ENCODE data around the gene ADA.
"Not testable (repeated sequence)": the region's sequence is repeated elsewhere in the genome, so short reads cannot be mapped to it uniquely, and the experiment has no call there.

ADA gene

DNA sequence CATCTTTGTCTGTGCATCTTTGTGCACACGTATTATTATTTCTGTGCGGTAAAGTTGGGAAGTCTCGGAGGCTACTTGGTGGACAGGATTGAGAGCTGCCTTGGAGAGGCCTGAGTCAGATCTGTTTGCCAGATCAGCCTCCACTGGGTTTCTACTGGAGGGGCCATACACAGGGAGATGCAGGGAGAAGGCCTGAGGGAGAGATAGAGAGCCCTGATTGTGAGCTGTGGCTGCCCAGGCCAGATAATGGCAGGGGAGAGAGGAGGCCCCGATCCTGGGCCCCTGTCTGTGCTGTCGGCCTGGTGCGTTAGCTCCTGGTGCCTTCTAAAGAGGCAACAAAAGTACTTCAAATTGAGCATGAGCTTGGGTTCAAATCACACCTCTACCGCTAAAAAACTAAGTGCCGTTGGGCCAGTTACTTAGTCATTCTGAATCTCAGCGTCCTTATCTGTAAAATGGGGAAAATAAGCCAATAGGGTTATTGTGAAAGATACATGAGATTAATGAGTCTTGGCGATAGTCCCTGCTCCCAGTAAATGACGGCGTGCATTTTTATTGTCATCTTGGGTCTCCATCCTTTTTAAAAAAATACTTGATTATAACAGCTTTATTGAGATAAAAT lies 27.6 kb upstream of the ADA start:
- no peak for DNase-seq (ENCODE audit: low read depth)

DNA sequence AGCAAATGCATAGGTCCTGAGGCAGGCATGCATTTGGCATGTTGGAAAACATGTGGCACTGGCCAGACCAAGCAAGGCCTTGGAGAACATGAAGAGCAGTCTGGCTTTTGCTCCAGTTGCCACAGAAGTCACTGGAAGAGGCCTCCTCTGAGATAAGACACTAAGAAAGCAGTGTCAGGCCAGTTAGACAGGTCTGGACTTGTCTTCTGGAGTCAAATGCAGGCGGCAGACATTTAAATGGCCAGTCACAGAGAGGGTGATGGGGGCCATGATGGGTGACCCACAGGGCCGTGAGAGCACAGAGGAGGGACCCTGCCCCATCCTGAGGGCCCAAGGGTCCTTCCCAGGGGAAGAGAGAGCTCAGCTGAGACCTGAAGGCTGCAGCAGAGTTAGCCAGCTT lies 26.7 kb upstream of the ADA start:
- DNase-seq (ENCODE audit: low read depth) = no peak

DNA sequence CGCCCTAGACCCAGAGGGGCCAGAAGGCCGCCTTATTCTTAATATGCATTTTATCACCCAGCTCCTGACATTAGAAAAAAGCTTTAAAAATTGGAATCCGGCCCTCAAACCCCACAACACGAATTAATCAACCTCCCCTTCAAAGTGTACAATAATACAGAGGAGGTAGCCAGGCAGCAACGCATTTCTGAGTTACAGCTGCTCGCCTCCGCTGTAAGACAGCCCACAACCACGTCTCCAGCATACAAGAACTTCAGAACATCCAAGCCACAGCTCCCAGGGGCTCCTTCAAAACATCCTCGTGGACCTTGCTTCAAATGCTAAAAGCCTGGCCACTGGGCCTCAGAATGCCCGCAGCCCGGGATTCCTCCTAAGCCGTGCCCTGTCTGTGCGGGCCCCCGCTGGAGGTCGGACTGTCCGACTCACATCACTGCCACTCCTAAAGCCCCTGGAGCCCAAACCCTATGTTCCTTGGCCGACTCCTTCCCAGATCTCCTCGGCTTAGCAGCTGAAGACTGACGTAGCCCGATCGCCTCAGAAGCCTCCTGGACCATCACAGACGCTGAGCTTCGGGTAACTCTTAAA lies 20.9 kb upstream of the ADA start:
- not testable (repeated sequence) for DNase-seq (ENCODE audit: low read depth)

DNA sequence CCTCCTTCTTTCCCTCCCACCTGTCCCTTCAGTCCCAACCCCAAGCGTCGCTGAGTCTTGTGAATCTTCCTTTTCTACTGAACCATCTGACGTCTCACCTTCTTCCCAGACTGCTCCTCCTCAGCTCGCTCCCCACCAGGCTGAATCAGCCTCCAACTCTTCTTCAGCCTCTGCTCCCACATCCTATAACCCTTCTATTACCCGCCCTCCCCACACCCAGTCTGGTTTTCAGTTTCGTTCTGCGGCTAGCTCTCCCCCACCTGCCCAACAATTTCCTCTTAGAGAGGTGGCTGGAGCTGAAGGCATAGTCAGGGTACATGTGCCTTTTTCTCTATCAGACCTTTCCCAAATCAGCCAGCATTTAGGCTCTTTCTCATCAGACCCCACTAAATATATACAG lies 20.0 kb upstream of the ADA start:
- DNase-seq (ENCODE audit: low read depth) = not testable (repeated sequence)

DNA sequence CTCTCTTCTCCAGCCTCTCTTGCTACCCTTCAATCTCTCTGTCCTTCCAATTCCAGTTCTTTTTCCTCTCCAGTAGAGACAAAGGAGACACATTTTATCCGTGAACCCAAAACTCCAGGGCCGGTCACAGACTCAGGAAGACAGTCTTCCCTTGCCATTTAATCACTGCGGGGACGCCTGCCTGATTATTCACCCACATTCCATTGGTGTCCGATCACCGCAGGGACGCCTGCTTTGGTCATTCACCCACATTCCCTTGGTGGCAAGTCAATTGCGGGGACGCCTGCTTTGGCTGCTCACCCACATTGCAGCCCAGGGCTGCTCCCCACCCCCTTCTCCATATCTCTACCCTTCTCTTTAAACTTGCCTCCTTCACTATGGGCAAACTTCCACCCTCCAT lies 19.4 kb upstream of the ADA start:
- not testable (repeated sequence) for DNase-seq (ENCODE audit: low read depth)

DNA sequence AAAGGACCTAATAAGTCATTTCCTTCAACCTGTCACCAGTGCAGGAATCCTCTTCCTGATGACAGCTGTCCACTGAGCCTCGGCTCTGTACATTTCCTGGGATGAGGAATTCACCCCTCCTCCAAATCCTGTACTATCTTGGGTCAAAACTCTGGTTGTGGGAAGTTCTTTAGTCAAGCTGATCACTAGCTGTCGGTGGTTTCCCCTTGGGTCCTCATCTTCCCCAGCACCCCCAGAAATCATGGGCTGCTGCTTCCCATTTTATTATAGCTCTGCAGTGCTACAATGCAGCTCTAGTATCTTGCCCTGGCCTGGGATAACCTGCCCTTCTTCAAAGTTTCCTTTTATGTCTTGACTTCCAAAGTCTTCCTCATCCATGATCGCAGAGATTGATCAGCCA lies 14.6 kb upstream of the ADA start:
- DNase-seq (ENCODE audit: low read depth) = no peak

DNA sequence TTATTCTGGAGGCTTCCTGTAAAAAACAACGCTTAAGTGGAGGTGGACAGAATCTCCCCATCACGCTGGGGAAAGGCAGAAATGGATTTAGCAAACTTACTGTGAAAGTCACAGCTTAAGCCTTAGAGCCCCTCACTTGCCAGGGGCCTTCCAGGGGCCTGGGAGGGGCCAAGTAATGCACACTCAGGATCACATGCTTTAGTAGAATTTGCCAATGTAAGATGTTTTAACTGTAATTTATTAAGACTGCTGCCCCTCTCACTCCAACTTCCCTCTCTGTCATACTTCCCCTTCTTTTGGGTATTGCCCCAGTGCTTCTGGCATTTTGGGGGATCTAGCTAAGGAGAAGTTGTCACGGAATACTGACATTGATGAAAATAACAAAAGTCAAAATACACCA lies 12.6 kb upstream of the ADA start:
- DNase-seq (ENCODE audit: low read depth) = no peak

DNA sequence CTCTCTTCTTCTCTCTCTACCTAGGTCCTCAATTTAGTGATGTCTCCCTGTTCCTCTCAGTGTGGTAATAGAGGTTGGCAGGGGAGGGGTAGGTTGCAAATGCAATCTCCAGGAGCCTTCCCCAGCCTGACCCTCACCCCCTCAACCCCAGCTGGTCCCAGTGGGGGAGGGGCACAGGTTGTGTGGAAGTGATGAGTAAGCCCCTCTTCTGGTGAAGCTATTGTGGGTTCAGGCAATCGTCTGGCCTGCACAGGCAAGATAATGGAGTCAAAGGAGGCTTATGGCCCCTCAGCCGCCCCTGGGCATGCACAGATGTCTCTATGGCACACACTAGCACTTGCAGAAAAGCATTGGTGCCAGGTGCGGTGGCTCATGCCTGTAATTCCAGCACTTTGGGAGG lies 10.8 kb upstream of the ADA start:
- no peak for DNase-seq (ENCODE audit: low read depth)

DNA sequence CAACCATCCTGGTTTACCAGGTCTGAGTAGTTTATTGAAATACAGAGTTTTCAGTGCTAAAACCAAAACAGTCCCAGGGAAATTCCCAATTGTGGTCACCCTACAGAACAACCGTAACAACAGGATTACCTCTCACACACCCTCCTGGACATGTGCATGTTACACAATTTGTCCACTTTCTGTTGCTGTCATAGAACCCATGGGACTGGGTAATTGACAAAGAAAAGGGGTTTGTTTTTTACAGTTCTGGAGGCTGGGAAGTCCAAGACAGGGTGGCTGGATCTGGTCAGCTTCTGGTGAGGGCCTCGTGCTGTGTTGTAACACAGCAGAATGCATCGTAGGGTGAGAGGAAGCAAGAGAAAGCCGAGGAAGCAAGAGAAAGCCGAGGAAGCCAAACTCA lies 9.1 kb upstream of the ADA start:
- no peak for DNase-seq (ENCODE audit: low read depth)

DNA sequence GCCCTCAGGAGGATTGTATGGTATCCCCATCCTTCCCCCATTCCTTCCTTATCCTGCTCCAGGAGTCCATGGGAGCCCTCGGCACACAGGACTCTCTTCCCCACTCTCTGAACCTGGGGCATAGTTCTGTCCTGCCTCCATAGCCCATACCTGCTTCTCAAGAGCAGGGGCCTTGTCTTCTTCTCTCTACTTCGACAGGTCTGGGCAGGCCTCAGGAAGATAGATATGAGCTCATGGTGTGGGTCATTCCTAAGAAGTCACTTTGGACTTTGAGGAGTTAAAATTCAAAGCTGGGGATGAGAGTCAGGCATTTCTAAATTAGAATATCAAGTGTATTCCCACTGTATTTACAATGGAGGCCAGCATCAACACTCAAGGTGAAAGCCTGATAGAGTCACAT lies 8.4 kb upstream of the ADA start:
- no peak for DNase-seq (ENCODE audit: low read depth)

DNA sequence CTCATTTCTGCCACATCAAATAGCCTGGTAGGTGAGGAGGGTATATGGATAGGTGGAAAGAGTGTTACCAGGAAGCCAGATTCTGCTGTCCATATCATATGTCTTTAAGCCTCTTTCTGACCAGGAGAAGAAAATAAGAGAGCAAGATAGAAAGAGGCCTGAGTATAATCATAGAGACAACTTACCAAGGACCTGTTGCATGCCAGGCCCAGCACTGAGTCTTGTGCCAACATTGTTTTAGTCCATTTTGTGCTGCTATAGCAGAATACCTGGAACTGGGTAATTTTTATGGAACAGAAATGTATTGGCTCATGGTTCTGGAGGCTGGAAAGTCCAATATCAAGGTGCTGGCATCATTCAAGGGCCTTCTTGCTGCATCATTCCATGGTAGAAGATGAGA lies 7.3 kb upstream of the ADA start:
- no peak for DNase-seq (ENCODE audit: low read depth)

DNA sequence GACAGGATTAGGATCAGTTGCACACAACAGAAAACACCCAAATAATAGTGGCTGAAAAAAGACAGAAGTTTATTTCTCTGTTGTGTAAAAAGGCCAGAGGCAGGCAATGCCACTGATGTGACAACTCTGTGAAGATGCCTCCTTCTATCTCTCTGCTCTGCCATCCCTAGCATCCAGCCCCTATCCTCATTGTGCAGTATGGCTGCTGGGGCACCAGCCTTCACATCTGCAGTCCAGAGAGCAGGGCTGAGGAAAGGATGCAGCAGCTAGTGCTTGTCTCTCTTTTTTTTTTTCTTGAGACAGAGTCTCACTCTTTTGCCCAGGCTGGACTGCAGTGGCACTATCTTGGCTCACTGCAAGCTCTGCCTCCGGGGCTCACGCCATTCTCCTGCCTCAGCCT lies 6.4 kb upstream of the ADA start:
- no peak for DNase-seq (ENCODE audit: low read depth)

DNA sequence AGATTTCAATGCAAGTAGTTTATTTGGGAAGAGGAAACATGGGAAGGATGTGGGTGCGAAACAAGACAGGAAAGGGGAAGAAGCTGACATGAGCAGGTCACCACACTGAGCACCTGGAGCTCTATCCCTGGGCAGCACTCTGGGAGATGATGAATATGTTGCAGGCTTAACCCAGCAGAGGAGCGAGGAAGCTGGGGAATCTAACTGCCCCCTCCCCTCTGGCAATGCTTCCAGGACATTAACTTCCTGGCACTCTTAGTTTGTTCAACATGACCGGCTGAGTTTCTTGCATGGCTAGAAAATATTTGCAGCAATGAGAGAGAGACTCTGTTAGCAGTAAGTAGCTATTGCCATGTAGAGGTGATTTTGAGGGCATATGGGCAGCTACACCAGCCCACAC lies 4.9 kb upstream of the ADA start:
- no peak for DNase-seq (ENCODE audit: low read depth)

DNA sequence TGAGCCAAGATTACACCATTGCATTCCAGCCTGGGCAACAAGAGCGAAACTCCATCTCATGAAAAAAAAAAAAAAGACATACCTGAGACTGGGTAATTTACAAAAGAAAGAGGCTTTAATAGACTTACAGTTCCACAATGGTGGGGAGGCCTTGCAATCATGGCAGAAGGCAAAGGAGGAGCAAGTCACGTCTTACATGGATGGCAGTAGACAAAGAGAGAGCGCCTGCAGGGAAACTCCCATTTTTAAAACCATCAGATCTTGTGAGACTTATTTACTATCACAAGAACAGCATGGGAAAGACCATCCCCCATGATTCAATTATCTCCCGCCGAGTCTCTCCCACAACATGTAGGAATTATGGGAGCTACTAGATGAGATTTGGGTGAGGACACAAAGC lies 2.7 kb upstream of the ADA start:
- DNase-seq (ENCODE audit: low read depth) = not testable (repeated sequence)

DNA sequence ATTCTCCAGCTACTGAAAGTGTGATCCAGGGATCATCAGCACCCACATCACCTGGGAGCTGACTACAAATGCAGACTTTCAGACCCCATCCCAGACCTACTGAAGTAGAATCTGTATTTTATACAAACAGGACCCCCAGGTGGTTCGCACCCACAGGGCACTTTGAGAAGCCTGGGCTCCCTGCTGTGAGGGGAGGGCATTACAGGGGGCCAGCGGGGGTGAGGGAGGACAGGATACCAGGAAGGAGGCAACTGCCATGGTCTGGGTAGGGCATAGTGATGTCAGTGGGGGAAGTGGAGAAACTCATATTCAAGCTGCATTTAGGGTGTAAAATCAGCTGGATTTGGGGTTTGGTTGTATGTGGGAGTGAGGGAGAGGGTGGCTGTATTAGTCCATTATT lies 2.0 kb upstream of the ADA start:
- DNase-seq (ENCODE audit: low read depth) = no peak

DNA sequence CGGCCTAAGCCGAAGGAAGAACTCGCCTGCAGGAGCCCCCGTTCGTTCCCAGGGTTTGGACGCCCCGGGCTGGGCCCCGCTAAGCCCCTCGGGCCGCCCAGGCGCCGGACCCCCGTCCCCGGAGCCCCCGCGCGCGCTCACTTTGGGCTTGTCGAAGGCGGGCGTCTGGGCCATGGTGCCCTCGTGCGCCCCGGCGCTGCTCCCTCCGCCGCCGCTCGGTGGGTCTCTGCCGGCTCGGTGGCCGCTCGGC lies 140 bp downstream of the ADA start:
- DNase-seq (ENCODE audit: low read depth) = no peak

DNA sequence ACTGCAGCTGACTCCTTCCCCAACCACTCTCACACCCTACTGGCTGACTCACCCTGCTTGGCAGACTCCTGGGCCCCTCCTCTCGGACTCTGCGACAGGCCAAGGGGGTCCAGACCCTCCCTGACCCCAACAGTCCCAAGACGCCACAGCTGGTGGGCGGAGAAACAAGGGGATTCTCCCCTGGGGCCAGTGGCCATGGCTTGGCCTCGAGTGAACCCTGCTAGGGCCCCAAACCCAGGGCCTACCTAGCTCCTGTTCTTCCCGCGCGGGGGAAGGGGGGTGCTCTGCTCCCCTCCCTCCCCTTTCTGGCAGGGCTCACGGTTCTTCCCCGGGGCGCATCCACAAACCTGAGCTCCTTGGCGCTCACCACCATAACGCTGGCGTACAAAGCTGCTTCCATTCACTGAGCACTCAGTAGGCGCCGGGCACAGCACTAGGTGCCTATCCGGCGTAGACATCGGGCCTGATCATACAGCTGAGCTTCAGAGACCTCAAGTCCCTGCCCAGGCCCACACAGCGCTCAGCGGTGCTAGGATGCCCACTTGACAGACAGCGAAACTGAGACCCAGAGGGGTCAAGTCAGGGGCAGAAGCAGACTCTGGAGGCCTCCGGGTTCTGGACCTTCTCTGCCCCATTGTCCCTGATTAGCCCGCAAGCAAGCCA lies 597 bp downstream of the ADA start:
- no peak for DNase-seq (ENCODE audit: low read depth)

DNA sequence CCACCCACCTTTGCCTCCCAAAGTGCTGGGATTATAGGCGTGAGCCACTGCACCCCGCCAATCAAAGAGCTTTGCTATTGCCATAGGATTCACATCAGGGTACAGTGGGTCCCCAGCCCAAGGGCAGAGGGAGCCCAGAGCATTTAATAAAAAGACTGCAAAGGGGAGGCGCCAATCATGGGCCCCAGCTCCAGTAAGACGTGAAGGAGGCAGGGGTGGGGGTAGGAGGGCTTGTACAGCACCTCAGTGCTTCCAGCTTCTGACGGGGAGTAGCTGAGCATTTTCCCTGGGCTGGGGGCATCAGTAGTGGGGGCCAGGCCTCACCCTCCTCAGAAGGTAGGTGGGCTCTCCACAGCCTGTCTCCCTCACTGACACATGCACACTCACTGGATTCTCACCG lies 1.5 kb downstream of the ADA start:
- DNase-seq (ENCODE audit: low read depth) = no peak

DNA sequence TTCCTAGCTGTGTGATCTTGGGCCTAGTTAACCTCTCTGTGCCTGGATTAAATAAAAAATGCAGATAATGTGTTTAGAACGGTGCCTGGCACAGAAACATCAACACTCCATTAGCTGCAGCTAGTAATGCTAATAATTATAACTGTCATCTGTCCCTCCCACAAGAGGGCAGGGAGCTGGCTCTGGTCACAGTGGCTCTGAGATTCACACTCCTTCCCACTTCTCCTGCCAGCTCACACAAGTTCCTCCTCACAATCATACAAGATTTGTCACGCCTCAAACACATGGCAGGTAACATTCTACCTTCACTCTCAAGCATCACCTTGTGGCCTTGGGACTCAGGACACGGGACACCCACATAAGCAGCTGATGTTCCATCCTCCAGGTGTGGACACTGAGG lies 2.4 kb downstream of the ADA start:
- DNase-seq (ENCODE audit: low read depth) = no peak

DNA sequence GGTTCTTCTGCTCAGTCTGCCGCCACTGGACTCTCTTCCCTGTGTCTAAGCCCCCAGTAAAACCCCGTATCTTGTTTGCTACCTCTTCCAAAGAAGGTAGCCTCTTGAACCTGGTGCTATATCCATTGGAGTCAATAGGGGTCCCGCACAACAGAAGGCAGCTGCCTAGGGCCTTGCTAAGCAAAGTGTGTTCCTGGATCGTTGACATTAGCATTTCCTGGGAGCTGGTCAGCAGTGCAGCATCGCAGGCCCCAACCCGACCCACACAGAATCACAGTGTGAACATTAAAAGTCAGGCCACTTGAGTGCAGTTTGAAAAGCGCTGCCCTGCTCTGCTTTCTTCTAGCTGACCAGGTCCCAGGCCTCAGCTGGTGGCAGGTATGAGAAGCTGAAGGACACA lies 2.9 kb downstream of the ADA start:
- DNase-seq (ENCODE audit: low read depth) = no peak

DNA sequence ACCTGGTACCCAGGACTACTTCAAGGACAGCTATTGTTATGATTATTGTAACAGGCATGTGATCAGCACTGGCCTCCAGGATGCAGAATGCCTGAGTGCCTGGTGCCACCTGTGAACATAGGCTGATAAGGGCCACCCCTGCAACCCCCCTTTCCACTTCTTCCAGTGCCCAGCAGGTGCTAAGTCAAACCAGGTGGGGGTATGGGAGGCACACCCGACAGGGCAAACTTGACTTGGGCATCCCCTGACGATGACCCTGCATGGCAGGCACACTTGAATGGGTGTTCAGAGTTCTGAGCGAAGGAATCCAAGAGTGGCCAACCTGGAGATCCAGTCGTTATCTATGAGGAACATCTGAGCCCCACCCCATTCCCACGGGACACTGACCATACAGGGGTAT lies 3.4 kb downstream of the ADA start:
- DNase-seq (ENCODE audit: low read depth) = no peak

DNA sequence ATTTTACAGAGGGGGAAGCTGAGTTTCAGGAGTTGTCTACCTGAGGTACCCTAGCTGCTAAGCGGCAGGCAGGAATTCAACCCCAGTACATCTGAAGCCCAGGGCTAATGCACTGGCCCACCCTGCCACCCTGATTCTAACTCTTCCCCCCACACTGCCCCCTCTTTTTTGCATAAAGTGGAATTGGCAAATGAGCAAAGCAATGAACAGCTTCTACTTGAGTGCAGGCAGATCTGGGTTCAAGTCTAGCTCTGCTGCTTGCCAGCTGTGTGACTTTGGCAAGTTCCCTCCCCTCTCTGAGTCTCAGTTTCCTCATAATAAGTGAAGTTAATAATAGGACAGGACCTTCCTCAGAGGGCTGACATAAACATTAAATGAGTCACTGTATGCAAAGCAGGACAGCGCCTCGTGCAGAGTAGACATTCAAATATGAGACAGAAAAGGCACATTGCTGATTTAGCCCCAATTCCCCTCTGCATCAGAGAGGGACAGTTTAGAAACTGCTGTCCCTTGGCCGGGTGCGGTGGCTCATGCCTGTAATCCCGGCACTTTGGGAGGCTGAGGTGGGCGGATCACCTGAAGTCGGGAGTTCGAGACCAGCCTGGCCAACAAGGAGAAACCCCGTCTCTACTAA lies 4.7 kb downstream of the ADA start:
- no peak for DNase-seq (ENCODE audit: low read depth)

DNA sequence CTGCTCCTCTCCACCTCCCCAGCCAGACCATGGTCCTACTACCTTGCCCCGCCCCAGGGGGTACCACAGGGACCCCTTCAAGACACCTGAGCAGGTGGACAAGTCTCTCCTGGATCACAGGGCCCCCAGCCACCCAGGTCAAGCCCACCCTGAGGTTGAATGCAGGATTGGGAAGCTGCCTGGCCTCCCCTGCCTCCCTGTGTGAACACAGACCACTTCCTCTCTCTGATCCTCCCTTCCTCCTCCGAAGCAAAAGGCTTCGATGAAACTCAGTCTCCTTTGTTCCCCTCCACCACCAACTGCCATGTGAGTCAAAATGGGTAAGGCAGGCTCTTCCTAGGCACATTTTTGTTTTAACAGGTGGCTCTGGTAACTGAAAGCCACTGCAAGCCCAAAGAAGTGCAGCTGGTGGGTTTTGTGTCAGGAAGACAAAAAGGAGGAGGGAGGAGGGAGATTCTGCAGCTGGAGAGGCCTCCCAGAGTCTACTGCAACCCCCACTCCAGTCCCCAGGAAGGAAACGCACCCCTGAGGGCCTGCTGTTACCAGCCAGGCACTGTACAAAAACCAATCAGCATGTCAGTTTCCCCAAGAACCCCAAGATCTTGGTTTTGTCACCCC lies 5.4 kb downstream of the ADA start:
- no peak for DNase-seq (ENCODE audit: low read depth)
